NCI-H2029 (cell line): ENCODE results near the gene PRKCE.
A peak's percentile ranks its signal among the peaks of the same experiment; 100 is the strongest.

Source experiments
- DNase-seq: peaks from one replicate; lab custom pipeline; 2025; lab: John Stamatoyannopoulos, UW

The PRKCE gene

DNA sequence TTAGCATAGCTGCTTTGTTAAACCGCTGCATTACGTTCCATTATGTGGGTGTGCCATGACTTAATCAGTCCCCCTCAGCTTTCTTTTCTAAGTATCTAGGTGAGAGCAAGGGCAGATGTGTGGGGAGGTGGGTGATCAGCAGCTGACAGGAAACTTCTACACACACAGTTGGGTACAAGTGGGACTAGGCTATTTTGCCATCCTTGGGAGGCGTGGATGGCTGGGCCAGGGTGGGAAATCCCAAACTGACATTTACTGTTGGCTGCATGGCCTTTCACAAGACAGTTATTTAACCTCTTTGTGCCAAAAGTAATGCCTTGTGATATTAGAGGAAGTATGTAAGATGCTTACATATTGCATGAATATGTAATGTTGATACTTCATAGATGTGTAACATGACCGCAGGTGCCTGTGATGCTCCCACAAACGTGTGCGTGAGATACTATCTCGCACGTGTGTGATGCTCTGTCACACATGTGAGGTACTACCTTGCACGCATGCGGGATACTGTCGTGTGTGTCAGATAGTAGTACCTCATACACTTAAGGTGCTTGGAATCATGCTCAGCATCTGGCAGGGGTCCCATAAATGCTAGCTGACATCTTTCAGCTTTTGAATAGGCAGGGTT, 314.5 kb downstream of the PRKCE start:
- no peak for DNase-seq

DNA sequence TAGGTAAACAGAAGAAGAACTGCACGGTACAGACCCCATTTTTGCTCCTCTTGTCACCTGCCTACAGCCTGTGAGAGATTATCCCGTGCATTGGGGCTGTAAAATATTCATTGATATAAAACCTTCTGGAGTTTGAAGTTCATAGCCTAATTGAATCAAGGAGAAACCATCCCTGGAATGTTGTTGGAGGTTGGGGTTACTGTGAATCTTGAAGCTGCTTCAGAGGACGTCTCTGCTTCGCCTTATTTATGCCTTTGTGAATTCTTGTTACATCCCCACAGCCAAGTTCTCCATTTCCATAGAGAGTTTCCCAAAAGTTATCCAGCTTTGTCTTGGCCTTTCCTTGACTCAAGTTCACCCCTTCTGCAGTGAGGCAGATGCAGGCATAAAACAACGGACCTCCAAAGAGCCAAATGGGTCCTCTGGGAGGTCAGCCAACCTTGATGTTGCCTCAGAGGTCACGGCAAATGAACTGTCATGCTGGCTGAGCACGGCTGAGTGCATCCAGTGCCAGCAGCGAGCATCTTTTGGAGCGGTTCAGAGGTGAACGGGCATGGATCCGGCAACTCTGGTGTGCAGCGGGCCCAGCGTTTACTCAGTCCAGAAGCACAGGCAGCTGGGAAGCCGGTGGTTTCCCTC, 317.6 kb downstream of the PRKCE start:
- DNase-seq = no peak

DNA sequence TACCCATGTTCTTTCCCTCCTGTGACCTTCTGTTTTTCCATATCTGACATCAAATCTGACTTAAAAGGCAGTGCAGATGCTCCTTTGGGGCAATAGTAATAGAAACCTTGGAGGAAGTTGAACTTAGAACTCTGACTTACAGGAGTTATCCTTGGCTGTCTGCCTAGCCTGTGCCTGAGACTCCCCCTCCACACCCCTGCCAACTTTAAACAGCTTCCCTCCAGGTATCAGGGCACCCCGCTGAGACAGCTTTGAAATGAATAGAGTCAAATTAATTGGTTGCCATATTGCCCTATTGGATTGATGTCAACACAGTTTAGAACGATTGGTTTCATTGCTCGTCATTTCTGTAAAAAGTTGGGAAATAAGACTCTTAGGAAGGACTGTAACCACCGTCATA, 322.0 kb downstream of the PRKCE start:
- no peak for DNase-seq

- DNase-seq = no peak
Observed at GRCh38 chr2:45974056-45974455, 322.6 kb downstream of the PRKCE start.

- no peak for DNase-seq
Observed at GRCh38 chr2:45974762-45975408, 323.4 kb downstream of the PRKCE start.

DNA sequence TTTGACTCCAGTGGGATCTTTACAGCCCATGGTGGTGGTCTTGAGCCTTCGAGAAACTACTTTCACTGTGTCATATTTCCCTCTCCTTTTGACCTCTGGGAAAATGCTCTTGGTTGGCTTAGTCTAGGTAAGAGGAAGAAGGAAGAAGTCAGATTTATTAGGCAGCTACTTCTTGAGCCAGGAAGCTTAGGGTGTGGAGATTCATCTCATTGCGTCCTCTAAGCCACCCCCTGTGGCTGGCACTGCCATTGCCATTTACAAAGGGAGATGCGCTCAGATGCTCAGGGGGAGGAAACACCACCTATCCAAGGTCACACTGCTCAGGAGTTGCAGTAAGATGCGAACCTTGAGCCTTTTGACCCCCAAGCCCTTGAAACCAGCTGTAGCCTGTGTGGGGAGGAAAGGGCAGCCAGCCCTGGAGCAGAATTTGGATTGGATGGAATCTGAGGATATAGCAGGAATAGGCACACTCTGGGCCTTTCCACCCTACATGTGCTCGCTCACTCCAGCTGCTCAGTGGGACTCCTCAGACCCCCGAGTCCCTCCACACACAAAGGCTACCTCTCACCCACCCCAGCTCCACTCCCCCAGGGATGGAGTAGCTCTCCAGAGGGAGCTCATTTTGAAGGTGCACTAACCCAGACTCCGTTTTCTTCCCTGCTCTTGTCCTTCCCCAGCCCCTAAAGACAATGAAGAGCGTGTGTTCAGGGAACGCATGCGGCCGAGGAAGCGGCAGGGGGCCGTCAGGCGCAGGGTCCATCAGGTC, 324.5 kb downstream of the PRKCE start:
- DNase-seq = no peak

DNA sequence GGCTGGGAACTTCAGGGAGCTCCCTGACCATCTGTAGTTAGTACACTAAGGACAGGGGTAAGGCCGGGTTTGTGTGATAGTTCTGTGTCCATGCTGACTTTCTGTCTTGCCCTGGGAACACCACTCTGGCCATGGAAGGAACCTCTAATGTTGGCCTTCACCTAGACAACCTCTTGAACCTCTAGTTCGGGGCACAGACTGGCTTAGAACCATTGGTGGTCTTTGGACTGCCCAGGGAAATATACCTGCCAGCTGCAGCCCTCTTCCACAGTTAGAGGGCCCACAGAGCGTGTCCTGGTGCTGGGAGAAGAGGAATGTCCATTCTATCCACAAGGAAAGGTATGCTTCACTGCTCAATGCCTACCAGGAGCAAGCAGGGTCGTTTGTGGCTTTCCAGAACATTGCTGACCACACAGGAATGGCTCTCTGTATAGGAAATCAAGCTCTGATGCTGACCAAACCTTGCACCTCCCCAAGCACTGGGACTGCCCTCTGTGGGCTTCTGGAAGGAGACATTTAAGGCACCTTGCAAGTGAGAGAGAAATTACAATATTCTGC, 326.9 kb downstream of the PRKCE start:
- no peak for DNase-seq

DNA sequence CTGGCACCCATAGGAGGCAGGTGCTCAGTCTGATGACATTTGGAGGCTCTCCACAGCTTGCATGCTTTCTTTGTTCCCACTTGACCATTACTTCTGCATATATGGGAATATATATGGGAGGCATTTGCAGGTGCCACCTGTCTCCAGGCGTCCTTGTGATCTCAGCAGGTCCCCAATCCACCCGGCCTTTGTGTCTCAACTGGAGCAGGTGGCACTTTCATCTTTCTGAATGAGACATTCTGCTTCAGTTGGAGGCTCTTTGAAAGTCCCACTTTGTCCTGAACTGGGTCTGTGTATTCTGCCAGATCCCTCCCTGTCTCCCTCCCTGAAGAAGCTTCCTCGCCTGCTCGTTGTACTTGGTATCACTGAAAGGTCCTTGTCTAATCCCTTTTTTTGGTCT, 327.6 kb downstream of the PRKCE start:
- DNase-seq = no peak

DNA sequence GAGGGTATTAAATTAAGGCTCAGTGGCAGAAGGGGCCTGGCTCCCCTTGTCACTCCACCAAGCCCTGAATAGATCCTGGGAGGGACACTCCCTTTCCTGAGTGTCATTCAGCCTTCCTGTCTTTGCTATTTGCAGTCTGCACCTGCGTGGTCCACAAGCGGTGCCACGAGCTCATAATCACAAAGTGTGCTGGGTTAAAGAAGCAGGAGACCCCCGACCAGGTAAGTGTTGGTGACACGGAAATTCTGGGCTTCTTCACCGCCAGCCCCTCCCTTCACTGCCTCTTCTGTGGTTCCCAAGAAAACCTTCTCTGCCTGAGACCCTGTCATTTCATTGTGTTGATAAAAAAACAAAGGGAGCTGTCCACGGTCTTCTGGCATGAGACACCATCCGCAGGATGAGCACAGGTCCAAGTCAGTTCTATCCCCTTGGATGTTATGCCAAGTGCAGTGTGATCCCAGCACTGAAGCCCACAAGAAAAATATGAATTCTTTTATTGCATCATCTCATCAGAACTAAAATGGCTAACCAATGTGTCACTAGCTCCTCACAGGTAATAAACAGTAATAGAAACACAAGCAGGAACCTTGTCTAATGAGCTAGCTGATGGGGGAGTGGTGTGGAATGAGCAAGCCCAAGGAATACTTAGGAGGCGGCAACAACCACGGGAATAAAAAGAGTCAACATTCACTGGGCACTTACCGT, 328.8 kb downstream of the PRKCE start:
- DNase-seq = no peak

DNA sequence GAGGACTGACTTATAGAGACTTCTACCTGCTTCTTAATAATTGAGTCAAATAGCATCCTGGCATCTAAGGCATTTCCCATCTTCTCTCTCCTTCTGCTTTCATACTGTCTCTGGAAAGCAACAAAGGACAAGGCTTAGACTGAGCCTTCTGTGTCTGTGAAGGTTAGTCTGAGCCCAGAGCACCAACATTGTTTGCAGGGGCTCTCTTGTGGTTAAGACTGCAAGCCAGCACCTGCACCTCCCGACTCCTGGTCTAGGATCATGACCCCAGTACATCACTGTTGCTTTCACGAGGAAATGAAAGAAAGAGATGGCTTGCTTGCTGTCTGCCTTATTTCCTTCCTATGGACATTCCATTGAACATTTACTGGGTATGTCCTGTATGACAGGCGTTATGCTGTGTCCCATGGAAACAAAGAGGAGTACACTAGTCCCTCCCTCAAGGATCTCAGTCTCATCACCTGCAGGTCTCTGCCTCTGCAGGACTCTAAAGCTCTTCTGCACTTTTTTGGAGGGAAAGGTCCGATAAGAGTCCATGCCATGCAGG, 330.0 kb downstream of the PRKCE start:
- DNase-seq = no peak

GRCh38 chr2:45982096-45982495, 330.6 kb downstream of the PRKCE start:
- DNase-seq = no peak

DNA sequence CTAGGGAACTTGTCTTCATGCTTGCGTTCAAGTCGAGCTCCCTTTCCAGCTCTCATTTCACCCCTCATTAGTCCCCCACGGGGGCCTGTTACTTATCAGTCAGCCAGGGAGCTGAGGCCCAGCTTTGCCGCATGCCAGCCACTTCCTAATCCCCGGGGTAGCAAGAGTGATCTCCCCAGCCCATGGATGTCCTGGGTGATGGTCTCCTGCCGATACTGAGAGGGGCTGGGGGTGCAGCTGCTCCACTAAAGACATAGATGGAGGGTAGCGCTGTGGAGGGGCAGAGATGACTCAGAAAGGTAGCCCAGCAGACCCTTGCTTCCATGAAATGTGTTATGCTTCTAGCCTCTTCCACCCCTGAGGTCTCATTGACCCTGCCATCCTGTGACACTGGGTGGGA, 331.7 kb downstream of the PRKCE start:
- no peak for DNase-seq

GRCh38 chr2:45984366-45984765, 332.9 kb downstream of the PRKCE start:
- DNase-seq = no peak

DNA sequence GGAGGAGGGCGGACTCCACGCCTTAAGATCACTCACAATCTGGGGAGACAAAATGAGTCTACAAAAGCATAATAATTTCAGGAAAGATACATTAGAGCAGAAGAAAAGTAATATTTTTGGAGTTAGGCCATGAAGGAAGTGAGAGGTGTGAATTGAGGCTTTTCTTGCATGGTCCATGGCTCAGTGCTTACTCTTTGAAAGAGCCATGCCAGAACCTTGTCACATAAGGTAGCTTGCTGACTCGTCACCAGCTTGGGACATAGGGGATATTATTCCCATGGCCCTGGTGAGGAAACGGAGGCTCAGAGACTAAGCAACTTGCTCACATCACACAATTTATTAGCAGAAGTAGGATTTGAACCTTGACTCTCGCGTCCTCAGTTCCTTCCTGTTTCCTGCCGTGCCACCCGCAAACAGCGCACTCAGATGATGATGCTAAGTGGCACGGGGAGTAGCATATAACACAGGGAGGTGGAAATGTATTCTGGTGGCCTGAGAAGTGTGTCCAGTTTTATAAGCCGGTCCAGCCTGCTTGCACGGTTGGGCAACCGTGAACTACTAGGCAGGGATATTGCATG, 333.5 kb downstream of the PRKCE start:
- DNase-seq = no peak

GRCh38 chr2:45986509-45986908, 335.0 kb downstream of the PRKCE start:
- no peak for DNase-seq

- no peak for DNase-seq
Observed at GRCh38 chr2:45987856-45988255, 336.4 kb downstream of the PRKCE start.

DNA sequence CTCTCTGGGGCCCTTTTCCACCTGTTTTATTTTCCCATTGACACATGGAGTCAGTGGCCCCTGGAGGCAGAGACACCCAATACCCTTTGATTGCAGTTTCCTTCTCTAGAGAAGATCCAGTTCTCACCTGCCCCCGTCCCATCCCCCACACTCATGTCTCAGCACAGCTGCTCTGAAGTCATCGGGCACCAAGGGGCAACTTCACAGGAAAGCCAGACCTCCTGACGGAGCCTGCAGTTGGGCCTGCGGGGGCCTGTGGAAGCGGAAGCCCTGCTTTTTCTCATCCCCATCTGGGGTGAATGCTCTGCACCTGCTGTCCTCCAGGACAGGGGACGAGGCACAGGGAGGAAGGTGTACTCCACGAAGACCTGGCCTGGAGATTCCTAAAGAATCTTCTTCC, 337.4 kb downstream of the PRKCE start:
- no peak for DNase-seq

DNA sequence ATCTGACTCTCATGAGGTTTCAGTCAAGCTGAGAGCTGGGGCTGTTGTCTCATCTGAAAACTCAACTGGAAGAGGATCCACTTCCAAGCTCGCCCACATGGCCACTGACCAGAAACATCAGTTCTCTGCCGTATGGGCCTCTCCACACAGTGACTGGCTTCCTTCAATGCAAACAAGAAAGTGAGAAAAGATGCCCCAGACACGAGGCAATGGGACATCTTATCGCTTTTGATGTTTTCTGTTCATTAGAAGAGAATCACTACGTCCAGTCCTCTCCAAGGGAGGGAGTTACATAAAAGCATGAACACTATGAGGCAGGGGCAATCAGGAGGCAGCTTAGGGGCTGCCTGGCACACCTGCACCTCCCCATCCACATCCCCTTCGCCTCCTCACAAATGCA, 338.7 kb downstream of the PRKCE start:
- DNase-seq = no peak

DNA sequence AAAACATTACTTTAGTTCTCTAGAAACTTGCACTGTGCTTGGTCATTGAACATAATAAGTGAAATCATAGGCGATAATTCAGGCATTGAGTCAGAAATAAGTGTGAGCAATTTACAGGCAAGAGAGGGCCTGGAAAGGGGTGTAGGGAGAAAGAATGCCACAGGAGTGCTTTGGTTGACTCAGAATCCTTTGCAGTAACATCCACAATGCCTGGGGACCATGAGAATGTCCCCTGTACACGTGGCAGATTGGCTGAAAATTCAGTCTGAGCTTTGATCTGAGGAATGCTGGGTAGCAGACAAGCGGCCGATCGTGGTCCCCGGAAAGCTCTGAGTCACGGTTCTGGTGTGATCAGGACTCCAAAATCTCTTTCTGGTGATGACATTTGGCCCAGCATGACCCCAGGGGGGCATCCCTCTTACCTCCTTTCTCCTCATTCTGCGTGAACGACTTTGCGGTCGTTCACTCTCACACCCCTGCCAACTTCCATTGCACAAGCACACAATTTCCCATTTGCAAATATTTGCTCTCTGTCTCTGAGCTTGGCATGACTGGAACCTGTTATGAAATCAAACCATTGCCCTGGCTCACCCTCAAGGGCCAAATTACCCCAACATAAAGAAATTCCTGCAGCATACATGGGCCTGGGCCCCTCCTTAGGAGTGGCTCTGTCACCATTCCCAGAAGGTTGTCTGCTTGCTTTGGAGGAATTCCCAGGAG, 340.7 kb downstream of the PRKCE start:
- DNase-seq = peak; percentile 82

DNA sequence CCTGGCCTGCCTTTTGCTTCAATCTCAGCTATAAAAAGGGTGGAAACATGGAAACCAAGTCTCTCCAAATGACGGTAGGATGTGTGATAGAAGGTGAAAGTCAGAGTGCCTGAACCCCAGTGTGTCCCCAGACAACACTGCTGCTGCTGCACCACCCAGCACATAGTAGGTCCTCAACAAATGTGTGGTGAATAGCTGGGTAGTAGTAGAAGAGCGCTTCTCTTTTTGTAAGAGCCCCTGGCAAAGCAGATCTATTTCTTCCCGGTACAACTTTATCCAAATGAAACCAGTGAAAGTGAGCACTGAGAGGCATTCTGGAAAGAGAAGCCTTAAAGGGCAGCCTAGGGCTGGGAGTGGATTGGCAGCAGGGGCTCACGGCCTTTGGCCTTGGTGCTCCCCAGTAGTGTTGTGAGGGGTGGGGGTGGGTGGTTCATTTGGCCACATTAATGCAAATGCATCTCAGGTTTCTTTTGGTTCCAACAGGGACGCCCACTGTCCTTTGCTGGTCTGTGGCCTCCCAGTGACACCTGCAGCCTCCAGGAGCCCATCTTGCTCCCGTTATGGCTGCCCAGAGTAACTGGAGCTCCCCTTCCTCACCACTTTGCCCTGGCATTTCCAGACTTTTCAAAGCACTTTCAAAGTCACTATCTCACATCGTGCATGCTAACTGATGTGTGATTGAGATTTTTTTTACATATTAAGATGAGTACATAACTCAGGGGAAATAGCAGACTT, 341.4 kb downstream of the PRKCE start:
- DNase-seq = no peak
